GM12878 (cell line): Measurements from ENCODE around the gene ADAMTS13. TPM values are rescaled to one million over a fixed set of nuclear protein-coding genes. Genes with fewer than 3 reads are reported as not detected.
A peak's percentile ranks its signal among the peaks of the same experiment; 100 is the strongest.

Source experiments
- ATAC-seq: fragments of 200-7000 bp; cut with Tn5 transposase; 3 replicates; pipeline ENCODE4 v1.9.1; 2020; ENCODE audit warnings: mild to moderate bottlenecking, moderate library complexity
- BruUV-seq: library from RNA; stranded (reverse); fragments of 400-500 nt; replicated peaks from 2 replicates; lab custom pipeline; 2021; lab: Mats Ljungman, UMichigan
- CTCF ChIA-PET: fragments of 300-600 bp; sonication (Branson Sonifier 250); formaldehyde crosslinking; extraction: SDS; loops from one replicate; lab custom pipeline; 2021; ENCODE audit warnings: inconsistent platforms; lab: Yijun Ruan, JAX
- POLR2A ChIA-PET: fragments of 350-600 bp; formaldehyde crosslinking; extraction: SDS; loops from one replicate; lab custom pipeline; 2021; ENCODE audit warnings: inconsistent platforms; lab: Charles Lee
- RAD21 ChIA-PET: fragments of 300-600 bp; sonication (Branson Sonifier 250); formaldehyde crosslinking; loops from one replicate; lab custom pipeline; 2023; ENCODE audit warnings: antibody characterized with exemption; ENCODE audit not compliant: unreplicated experiment; lab: Charles Lee
- SMC1A ChIA-PET: fragments of 300-600 bp; sonication (Branson Sonifier 250); formaldehyde crosslinking; loops from one replicate; lab custom pipeline; 2023; ENCODE audit not compliant: unreplicated experiment, uncharacterized antibody; lab: Charles Lee
- DNase-seq: peaks from one replicate; pipeline ENCODE4 v3.0.0-alpha.2; 2011; ENCODE audit warnings: low read depth, low spot score
- FAIRE-seq: peaks from 3 replicates; lab custom pipeline; 2011; peaks lifted over from hg19 to GRCh38; lab: Jason Lieb, UNC
- H2AFZ ChIP-seq: 2 replicates; pipeline ENCODE4 v1.6.0; 2011; ENCODE audit warnings: low read depth, low read length, control low read depth; ENCODE audit not compliant: control insufficient read depth
- H3K27ac ChIP-seq: 2 replicates; pipeline ENCODE4 v1.5.1; 2011; ENCODE audit warnings: control low read depth; ENCODE audit not compliant: control insufficient read depth, insufficient read depth
- H3K27me3 ChIP-seq, 2 experiments: replicated peaks in 1 of 2; 2 replicates each; pipeline versions ENCODE4 v1.6.0 to v1.6.1; 2011; ENCODE audit warnings: low read length in 1 of 2; ENCODE audit not compliant: control insufficient read depth in 2 of 2, insufficient read depth in 2 of 2
- H3K36me3 ChIP-seq, 2 experiments: 2 replicates each; pipeline ENCODE4 v1.5.1; 2011; ENCODE audit warnings: low read length in 1 of 2; ENCODE audit not compliant: control insufficient read depth in 2 of 2, insufficient read depth in 2 of 2
- H3K4me1 ChIP-seq: 2 replicates; pipeline ENCODE4 v1.6.1; 2011; ENCODE audit warnings: mild to moderate bottlenecking, low read length, moderate library complexity, mixed read lengths; ENCODE audit not compliant: control insufficient read depth, insufficient read depth
- H3K4me2 ChIP-seq: 2 replicates; pipeline ENCODE4 v1.6.0; 2011; ENCODE audit warnings: control low read depth; ENCODE audit not compliant: control insufficient read depth, insufficient read depth
- H3K4me3 ChIP-seq: fragments of 200-600 bp; sonication (generic); 2 replicates; pipeline ENCODE4 v1.5.1; 2016
- H3K79me2 ChIP-seq: 2 replicates; pipeline ENCODE4 v1.6.0; 2011; ENCODE audit warnings: low read length; ENCODE audit not compliant: control insufficient read depth, insufficient read depth
- H3K9ac ChIP-seq: 2 replicates; pipeline ENCODE4 v1.8.0; 2011; ENCODE audit warnings: low read length, control low read depth, mixed read lengths; ENCODE audit not compliant: control insufficient read depth, insufficient read depth
- H3K9me3 ChIP-seq: replicated peaks from 3 replicates; pipeline ENCODE4 v1.5.1; 2011; ENCODE audit warnings: mild to moderate bottlenecking, low read length; ENCODE audit not compliant: control insufficient read depth, insufficient read depth
- H4K20me1 ChIP-seq: 2 replicates; pipeline ENCODE4 v1.6.0; 2011; ENCODE audit not compliant: control insufficient read depth, insufficient read depth
- MEF2B ChIP-seq: fragments of 450-650 bp; IDR thresholded peaks from 2 replicates; pipeline ENCODE4 v1.6.1; 2018; ENCODE audit warnings: mild to moderate bottlenecking, moderate library complexity; ENCODE audit not compliant: partially characterized antibody, poor library complexity, severe bottlenecking
- POLR2A ChIP-seq: IDR thresholded peaks from 2 replicates; pipeline ENCODE4 v1.6.1; 2011; ENCODE audit warnings: low read depth, mild to moderate bottlenecking, low read length
- RBBP5 ChIP-seq: fragments of 200-600 bp; sonication (generic); conservative IDR thresholded peaks from 2 replicates; pipeline ENCODE4 v1.6.1; 2016
- RELB ChIP-seq: fragments of 450-650 bp; IDR thresholded peaks from 2 replicates; pipeline ENCODE4 v1.6.1; 2017; ENCODE audit warnings: low read depth, mild to moderate bottlenecking, moderate library complexity
- STAT1 ChIP-seq: fragments of 450-650 bp; conservative IDR thresholded peaks from 2 replicates; pipeline ENCODE4 v1.6.1; 2014; ENCODE audit warnings: antibody characterized with exemption, mild to moderate bottlenecking
- USF1 ChIP-seq: IDR thresholded peaks from 2 replicates; pipeline ENCODE4 v1.6.1; 2011; ENCODE audit warnings: borderline replicate concordance, low read depth, mild to moderate bottlenecking, moderate library complexity, mixed read lengths, low read length; ENCODE audit not compliant: insufficient read depth; ENCODE audit errors: extremely low read length
- ZNF384 ChIP-seq: IDR thresholded peaks from 2 replicates; pipeline ENCODE4 v1.6.1; 2012; ENCODE audit warnings: low read depth, mild to moderate bottlenecking, low read length, improper control_type of control experiment, borderline replicate concordance
- WGBS: methylation state at CpG from one replicate; pipeline ENCODE4 v1.1.6; 2016; ENCODE audit warnings: low lambda C conversion rate; ENCODE audit not compliant: insufficient replicate concordance, insufficient coverage; ENCODE audit errors: missing lambda C conversion rate; 5-methylcytosine and 5-hydroxymethylcytosine counted together
- in situ Hi-C: fragments of 300-500 bp; cut with MboI; formaldehyde crosslinking; loops from 9 replicates; pipeline ENCODE4 v1.14.3; 2018; ENCODE audit warnings: mixed read lengths
- intact Hi-C: fragments of 100-400 bp; cut with micrococcal nuclease; formaldehyde crosslinking; loops from one replicate; pipeline ENCODE4 v1.14.2; 2022; ENCODE audit not compliant: unreplicated experiment
- polyA plus RNA-seq, 11 experiments: library from polyadenylated mRNA; depleted of rRNA in 4 of 11; unstranded in 6 of 11; stranded (reverse) in 5 of 11; fragments of >200 nt; fragmentation: Nextera tagmentation in 4 of 11; fragmentation: Illumina TruSeq in 1 of 11; extraction: Ambion mirVana in 4 of 11; extraction: Trizol in 1 of 11; gene quantifications; 1 replicate in 1 of 11; 2 replicates in 10 of 11; pipeline versions ENCODE4 v1.2.1 to v1.2.3, GENCODE V29; 2011 to 2016; ENCODE audit warnings: inconsistent platforms in 2 of 11, missing spikeins in 2 of 11, low read depth in 1 of 11
- total RNA-seq, 4 experiments: library from RNA; depleted of rRNA in 3 of 4; stranded (reverse); fragments of >200 nt in 3 of 4; fragmentation: Illumina TruSeq in 1 of 4; extraction: Trizol in 1 of 4; gene quantifications; 2 replicates each; pipeline versions ENCODE4 v1.2.1 to v1.2.3, GENCODE V29; 2013 to 2021
- TF ChIP-seq, protein P1 (sequence below): fragments of 150-350 bp; IDR thresholded peaks from 2 replicates; pipeline ENCODE4 v1.6.1; 2014; ENCODE audit warnings: mild to moderate bottlenecking, low read depth, low read length
- TF ChIP-seq, protein P2 (sequence below), 3 experiments: IDR thresholded peaks in 2 of 3; conservative IDR thresholded peaks in 1 of 3; 2 replicates each; pipeline ENCODE4 v1.5.1; 2011; ENCODE audit warnings: low read depth in 3 of 3, low read length in 3 of 3, mild to moderate bottlenecking in 3 of 3, control low read depth in 2 of 3, moderate library complexity in 2 of 3, inconsistent platforms in 1 of 3, mixed read lengths in 1 of 3; ENCODE audit not compliant: control insufficient read depth in 2 of 3, insufficient read depth in 1 of 3; ENCODE audit errors: extremely low read depth in 1 of 3

Gene ADAMTS13
- total and polyA plus RNA-seq, 10 of the 15 experiments (the other 5 are each of a cell fraction or from before 2014, with no cell fraction given), result 0.08 to 2.4 (median 0.28) TPM

DNA sequence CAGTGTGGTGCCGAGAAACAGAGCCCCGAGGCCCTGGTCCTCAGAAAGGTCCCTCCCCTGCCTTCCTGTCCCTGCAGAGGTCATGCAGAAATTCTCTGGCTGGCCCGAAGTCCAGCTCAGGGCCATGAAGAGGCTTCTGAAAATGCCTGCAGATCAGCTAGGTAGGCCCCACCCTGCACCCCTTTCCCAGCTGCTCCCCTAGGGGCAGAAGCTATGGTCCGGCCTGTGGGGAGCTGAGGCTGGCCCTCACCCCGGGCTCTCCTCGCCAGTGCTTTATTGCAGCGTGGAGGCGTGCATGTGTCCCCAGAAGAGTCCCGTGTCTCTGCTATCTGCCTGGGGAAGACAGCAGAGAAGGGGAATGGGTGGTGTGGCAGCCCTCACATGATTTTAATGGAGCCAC, 24.3 kb upstream of the ADAMTS13 start:
- WGBS, result 66% methylated on average over 9 of the region's 9 CpGs
- no peak overlapping the region for H3K4me2 ChIP-seq
- H3K27me3 ChIP-seq, result no peaks in the 10 kb centered on the region
- ATAC-seq (no peak), FAIRE-seq (no peak), DNase-seq (no peak)
- no peak overlapping the region for H3K4me3 ChIP-seq
- no peak overlapping the region for H2AFZ ChIP-seq
- no peaks in the 10 kb centered on the region for H3K9me3 ChIP-seq
- RAD21 ChIA-PET, result no interaction called here
- H3K36me3 ChIP-seq, result no peaks in the 10 kb centered on the region; a peak in 1 of 4 replicates
- no peaks in the 10 kb centered on the region for H4K20me1 ChIP-seq
- H3K27ac ChIP-seq, result no peak overlapping the region
- CTCF ChIA-PET, result interaction anchor here (1.3 to 3.2 kb wide), 2 partner anchors 40 to 212 kb away, joined by 4 to 13 read pairs; no protein-coding TSS in a partner anchor
- no TSS peak for BruUV-seq
- SMC1A ChIA-PET, result no interaction called here
- H3K79me2 ChIP-seq, result no peaks in the 10 kb centered on the region
- no peaks in the 10 kb centered on the region for H3K4me1 ChIP-seq
- in situ Hi-C loops, result no loop called here
- intact Hi-C loops, result no loop called here
- H3K9ac ChIP-seq, result no peak overlapping the region
- POLR2A ChIA-PET, result no interaction called here
- TF ChIP-seq STAT1 (no peak), POLR2A (peak; percentile 41; the same call in 1 of the 2 replicates)

DNA sequence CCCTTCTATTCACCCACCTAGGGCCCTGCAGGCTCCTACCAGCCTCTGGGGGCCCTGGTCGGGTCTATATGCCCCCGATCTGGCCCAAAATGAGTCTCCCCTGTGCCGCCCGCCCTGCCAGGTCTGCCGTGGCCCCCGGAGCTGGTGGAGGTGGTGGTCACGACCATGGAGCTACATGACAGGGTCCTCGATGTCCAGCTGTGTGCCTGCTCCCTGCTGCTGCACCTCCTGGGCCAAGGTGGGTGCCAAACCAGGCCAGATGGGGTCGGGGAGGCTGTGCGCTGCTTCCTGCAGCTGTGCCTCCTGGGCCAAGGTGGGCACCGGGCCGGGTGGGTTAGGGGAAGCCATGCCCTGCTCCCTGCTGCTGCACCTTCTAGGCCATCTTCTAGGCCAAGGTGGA, 21.9 kb upstream of the ADAMTS13 start:
- peaks cover 4 to 11% of the 10 kb centered on the region in 2 experiments; a peak in 3 of 4 replicates for H3K36me3 ChIP-seq
- POLR2A ChIA-PET, result no interaction called here
- in situ Hi-C loops, result no loop called here
- no TSS peak for BruUV-seq
- H3K9me3 ChIP-seq, result no peaks in the 10 kb centered on the region
- SMC1A ChIA-PET, result no interaction called here
- H3K79me2 ChIP-seq, result no peaks in the 10 kb centered on the region
- no peak overlapping the region for H3K27ac ChIP-seq
- no peaks in the 10 kb centered on the region for H3K27me3 ChIP-seq
- RAD21 ChIA-PET, result interaction anchor here (1.0 to 1.3 kb wide), 2 partner anchors 21 to 78 kb away, joined by 3 read pairs; no protein-coding TSS in a partner anchor
- H4K20me1 ChIP-seq, result no peaks in the 10 kb centered on the region; the same call in 1 of the 2 replicates
- DNase-seq (no peak), ATAC-seq (no peak), FAIRE-seq (no peak)
- H3K4me2 ChIP-seq, result no peak overlapping the region
- H3K4me3 ChIP-seq, result no peak overlapping the region
- WGBS, result 81% methylated on average over 10 of the region's 12 CpGs
- intact Hi-C loops, result no loop called here
- H3K4me1 ChIP-seq, result no peaks in the 10 kb centered on the region
- no peak overlapping the region for H2AFZ ChIP-seq
- no peak overlapping the region for H3K9ac ChIP-seq
- CTCF ChIA-PET, result interaction anchor here (1.0 to 2.0 kb wide), 5 partner anchors 15 to 214 kb away, joined by 3 to 6 read pairs (median 5); no protein-coding TSS in a partner anchor
- TF ChIP-seq POLR2A (0 out of 2 replicates have a peak, but pooled peaks have one; percentile 40), USF1 (no peak), RELB (no peak), MEF2B (no peak), RBBP5 (no peak), ZNF384 (no peak)
- TF ChIP-seq, protein P1, sequence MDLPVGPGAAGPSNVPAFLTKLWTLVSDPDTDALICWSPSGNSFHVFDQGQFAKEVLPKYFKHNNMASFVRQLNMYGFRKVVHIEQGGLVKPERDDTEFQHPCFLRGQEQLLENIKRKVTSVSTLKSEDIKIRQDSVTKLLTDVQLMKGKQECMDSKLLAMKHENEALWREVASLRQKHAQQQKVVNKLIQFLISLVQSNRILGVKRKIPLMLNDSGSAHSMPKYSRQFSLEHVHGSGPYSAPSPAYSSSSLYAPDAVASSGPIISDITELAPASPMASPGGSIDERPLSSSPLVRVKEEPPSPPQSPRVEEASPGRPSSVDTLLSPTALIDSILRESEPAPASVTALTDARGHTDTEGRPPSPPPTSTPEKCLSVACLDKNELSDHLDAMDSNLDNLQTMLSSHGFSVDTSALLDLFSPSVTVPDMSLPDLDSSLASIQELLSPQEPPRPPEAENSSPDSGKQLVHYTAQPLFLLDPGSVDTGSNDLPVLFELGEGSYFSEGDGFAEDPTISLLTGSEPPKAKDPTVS, result no peak
- TF ChIP-seq, protein P2, sequence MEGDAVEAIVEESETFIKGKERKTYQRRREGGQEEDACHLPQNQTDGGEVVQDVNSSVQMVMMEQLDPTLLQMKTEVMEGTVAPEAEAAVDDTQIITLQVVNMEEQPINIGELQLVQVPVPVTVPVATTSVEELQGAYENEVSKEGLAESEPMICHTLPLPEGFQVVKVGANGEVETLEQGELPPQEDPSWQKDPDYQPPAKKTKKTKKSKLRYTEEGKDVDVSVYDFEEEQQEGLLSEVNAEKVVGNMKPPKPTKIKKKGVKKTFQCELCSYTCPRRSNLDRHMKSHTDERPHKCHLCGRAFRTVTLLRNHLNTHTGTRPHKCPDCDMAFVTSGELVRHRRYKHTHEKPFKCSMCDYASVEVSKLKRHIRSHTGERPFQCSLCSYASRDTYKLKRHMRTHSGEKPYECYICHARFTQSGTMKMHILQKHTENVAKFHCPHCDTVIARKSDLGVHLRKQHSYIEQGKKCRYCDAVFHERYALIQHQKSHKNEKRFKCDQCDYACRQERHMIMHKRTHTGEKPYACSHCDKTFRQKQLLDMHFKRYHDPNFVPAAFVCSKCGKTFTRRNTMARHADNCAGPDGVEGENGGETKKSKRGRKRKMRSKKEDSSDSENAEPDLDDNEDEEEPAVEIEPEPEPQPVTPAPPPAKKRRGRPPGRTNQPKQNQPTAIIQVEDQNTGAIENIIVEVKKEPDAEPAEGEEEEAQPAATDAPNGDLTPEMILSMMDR (IDR thresholded peaks at IDR 0.05 in 2 of 3, conservative IDR thresholded peaks at IDR 0.05 in 1 of 3; ENCODE audit: control insufficient read depth in 2 of 3, extremely low read depth in 1 of 3, insufficient read depth in 1 of 3, low read depth in 3 of 3, low read length in 3 of 3), result no peak
